ENCODE measurements around the gene SEMA7A.

DNA sequence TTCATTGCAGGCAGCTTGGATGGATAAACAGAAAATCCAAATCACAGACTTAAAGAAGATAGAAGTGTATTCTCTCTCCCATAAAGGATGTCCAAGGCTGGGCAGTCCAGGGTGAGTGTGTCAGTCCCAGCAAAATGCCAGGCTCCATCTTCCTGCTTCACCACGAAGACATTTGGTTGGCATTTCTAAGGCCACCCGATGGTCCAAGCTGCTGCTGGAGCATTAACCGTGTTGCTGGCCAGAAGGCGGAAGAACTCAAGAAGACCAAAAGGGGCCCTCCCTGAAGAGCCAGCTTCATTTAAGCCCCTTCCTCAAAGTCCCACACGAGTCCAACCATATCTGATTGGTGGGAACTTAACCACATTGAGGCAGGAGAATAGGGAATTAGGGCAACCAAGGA lies 63.3 kb downstream of the SEMA7A start:
- no peak for TF ChIP-seq EZH2phosphoT487 (IDR thresholded peaks at IDR 0.05; ENCODE audit: low read depth, severe bottlenecking, unreplicated experiment)
- TF ChIP-seq, protein P1, sequence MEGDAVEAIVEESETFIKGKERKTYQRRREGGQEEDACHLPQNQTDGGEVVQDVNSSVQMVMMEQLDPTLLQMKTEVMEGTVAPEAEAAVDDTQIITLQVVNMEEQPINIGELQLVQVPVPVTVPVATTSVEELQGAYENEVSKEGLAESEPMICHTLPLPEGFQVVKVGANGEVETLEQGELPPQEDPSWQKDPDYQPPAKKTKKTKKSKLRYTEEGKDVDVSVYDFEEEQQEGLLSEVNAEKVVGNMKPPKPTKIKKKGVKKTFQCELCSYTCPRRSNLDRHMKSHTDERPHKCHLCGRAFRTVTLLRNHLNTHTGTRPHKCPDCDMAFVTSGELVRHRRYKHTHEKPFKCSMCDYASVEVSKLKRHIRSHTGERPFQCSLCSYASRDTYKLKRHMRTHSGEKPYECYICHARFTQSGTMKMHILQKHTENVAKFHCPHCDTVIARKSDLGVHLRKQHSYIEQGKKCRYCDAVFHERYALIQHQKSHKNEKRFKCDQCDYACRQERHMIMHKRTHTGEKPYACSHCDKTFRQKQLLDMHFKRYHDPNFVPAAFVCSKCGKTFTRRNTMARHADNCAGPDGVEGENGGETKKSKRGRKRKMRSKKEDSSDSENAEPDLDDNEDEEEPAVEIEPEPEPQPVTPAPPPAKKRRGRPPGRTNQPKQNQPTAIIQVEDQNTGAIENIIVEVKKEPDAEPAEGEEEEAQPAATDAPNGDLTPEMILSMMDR (IDR thresholded peaks at IDR 0.05; ENCODE audit: poor library complexity) = no peak
- no peak for TF ChIP-seq EZH2 (IDR thresholded peaks at IDR 0.05; ENCODE audit: borderline replicate concordance)

Data from hepatocyte (in vitro differentiated cells).